ENCODE measurements around the gene TSC2. TPM values are rescaled to one million over a fixed set of nuclear protein-coding genes. Genes with fewer than 3 reads are reported as not detected.
"Not testable (repeated sequence)": the region's sequence is repeated elsewhere in the genome, so short reads cannot be mapped to it uniquely, and the experiment has no call there.

The TSC2 gene
- total RNA-seq, 1 donor from 2014 or later = 29.0 TPM

DNA sequence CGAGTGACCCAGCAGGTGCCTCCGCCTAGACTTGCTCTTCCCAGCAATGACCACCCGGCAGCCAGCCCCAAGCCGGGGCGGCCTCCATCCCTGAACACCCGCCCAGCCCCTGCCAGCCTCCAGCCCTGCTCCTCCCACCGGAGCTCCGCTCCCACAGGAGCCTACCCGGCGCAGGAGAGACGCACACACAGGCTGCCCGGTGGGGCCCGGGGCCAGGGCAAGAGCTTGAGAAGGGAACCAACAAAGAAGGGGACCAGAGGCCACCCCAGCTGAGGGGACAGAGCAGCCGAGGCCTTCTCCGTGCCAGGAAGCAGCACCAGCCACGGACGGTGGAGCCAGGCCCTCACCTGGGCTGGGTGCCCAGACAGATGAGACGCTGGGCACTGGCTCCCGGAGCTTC lies 74.1 kb downstream of the TSC2 start:
- DNase-seq (ENCODE audit: low read depth in 2 of 2) = no peak

DNA sequence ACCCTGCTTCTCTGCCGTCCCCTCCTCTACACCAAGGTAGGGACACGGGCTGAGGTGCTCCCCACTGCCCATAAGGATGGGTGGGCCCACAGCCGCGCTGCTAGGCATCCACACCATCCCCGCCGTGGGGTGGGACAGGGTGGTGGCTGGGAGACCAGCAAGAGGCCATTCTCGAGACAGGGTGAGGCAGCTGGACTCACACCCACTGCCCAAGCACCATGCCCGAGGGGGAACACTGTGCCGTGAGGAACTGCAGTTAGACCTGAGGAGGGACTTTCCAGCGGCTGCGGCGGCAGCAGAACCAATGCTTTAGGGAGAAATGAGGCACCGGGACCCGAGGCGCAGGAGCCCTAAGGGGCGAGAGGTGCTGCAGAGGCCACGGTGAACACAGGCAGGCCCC lies 74.6 kb downstream of the TSC2 start:
- no peak for DNase-seq (ENCODE audit: low read depth in 2 of 2)

DNA sequence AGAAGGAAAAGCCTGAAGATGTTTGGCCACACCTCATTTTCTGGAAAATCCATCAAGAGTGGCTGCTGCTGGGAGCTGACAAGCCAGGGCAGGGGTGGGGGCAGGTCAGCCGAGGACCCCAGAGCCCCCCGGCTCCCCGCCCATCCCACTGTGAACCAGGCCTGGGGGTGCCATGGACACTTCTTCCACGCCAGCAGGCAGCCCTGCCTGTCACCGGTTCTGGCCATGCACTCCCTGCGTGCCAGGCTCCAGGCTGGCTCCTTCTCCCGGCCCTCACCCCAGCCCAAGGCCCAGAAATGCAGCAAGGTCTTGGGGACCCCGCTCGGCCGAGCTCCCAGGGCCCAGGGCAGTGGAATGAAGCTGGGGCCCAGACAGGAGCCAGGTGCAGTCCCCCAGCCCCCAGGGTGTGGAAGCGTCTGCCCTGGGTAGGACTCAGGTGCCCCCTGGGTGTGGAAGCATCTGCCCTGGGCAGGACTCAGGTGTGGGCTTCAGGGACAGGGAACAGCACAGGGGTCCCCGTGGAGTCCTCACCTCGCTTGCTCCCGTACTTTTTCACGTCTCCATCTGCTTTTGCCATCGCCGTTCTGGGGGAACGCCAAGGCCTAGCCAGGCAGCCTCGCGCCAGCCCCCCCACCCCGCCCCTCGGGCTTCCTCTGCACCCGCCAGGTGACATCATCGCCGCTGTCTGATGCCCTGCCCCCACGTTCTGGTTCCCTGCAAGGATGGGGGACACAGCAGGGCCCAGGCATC lies 75.3 kb downstream of the TSC2 start:
- DNase-seq (ENCODE audit: low read depth in 2 of 2) = not testable (repeated sequence)

DNA sequence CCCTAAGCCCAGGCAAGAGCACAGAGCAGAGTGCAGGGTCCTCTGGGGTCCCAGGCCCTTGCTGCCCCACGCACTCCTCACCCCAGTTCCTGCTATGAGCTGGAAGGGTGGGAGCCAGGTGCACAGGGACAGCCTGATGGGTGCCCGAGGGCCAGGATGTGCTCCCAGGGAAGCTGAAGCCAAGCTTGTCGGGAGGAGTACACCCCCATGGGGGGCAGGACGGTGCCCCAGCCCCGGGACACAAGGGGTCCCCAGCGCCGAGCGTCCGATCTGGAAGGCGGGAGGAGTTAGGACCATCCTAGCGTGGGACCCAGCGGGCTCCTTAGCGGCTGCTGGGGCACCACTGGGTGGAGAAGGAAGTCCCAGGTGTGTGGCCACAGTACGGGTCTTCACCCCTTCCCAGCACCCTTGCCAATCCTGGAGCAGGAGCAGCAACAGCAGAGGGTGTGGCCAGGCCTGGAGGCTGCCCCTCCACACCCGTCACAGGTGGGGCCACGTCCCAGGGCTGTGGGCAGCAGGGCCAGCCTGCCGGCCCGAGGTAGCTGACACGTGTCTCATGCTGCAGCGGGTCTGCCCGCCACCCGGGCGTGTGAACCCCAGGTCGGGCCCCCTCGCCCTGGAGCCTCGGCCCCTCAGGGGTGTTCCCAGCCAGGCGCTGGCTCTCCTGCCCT lies 76.1 kb downstream of the TSC2 start:
- DNase-seq (ENCODE audit: low read depth in 2 of 2) = not testable (repeated sequence)

DNA sequence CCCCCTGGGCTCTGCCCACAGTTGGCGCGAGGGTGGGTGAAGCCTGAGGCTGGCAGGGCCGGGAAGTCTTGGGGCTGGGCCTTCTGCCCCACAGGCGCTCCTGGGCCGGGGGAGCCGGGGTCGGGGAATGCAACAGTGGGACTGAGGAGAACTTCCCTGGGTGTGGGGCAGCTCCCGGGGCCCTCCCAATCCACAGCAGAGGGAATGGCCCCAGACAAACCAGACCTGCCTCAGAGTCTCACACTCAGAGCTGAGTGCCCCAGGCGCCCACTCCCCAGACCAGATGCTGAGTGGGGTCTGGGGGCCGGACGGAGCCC lies 76.5 kb downstream of the TSC2 start:
- not testable (repeated sequence) for DNase-seq (ENCODE audit: low read depth in 2 of 2)

DNA sequence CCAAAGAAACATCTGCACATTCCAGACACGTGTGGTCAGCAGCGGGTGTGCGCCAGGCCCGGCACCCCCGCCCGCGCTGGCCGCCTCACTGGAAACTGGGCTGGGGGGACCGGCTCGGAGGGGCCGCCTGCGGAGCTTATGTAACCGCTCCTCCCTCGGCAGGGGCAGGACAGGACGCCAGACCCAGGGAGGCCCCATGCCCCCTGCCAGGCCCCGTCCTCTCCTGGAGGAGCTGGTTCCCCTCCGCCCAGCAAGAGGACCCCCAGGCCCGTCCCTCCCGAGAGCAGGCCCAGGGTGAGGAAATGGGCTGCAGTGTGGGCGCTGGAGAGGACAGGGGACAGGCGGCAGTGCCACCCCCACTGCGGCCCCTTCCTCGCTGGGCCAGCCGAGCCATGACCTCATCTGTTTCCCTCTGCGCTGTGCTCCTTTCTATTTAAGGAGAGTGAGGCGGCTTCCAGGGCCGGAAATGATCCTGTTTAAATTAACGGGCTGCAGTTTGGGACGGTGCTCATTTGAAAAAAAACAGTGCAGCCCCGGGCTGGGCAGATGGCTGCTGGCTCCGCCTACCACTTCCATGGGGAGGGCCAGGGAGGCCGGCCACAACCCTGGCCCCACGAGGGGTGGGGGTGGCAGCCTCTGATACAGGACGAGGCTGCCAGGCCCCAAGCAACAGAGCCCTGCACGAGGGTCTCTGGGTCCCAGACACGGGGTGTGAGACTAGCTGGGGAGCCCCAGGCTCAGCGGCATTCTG lies 77.1 kb downstream of the TSC2 start:
- peak; percentile 77 to 79 for DNase-seq (ENCODE audit: low read depth in 2 of 2)

DNA sequence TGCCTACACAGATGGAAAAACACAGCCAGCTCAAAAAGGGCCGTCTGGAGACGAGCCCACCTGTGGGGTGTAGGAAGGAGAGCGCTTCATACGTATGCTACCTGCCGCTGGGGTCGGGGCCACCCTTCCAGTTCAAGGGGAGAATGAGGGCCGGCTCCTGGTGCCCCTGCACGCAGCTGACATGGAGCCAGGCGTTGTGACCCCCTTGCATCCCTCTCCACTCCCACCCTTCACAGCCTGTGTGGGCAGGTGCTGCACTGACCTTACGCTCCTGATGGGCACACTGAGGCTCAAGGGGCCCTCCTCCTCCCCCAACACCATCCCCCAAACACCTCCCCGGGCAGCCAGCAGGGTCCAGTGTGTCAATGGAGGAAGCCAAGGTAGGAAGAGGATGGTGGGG lies 77.8 kb downstream of the TSC2 start:
- DNase-seq (ENCODE audit: low read depth in 2 of 2) = not testable (repeated sequence)

DNA sequence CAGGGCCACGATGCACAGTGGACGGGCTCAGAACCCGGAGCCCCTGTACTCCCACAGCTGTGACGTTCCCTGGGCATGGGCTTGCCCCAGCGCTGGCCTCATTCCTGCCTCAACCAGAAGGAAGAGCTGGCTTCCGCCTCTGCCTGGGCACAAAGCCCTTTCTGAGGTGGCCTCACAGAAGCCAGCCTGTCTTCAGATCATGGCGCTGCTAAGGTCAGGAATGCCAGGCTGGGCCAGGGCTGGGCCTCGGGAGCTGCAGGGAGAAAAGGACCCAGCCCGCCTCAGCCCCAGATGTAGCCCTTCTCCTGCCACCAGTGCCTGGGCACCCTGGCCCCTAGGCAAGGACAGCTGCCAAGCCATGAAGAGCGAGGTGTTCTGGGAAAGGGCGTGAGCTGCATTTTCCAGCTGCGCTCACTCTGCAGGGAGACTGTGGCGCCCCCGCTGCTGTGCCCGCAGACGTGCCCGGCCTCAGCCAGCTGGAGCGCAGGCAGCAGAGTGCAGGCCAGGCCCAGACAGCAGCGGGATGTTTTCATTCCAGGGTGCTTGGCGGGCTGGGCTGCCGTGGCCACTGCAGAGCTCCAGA lies 78.5 kb downstream of the TSC2 start:
- DNase-seq (ENCODE audit: low read depth in 2 of 2) = not testable (repeated sequence)

DNA sequence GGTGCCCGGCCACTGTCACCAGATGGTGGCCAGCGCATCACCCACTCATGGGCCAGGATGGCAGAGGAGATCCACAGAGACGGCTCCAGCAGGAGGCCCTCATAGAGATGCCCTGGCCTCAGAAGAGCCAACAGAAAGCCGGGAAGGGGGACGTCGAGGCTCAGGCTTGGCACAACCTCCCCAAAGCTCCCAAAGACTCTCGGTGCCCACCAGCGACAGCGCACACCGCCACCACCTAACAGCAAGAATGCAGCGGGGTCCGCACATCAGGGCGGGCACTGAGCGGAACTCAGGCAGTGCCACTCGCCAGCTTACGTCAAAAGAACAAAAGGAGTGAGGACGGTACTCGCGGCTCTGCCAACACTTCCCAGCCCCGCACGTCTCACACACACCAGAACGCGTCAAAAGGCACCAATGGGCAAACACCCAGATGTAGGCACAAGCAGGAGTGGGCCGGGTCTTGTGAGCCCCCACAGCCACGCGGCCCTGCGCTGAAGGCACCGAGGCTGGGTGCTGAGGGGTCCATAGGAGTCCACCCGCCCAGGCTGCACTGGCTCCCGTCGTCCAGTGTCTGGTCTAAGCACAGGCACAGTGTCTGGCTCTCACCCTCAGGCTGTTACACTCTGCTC lies 79.3 kb downstream of the TSC2 start:
- not testable (repeated sequence) for DNase-seq (ENCODE audit: low read depth in 2 of 2)

DNA sequence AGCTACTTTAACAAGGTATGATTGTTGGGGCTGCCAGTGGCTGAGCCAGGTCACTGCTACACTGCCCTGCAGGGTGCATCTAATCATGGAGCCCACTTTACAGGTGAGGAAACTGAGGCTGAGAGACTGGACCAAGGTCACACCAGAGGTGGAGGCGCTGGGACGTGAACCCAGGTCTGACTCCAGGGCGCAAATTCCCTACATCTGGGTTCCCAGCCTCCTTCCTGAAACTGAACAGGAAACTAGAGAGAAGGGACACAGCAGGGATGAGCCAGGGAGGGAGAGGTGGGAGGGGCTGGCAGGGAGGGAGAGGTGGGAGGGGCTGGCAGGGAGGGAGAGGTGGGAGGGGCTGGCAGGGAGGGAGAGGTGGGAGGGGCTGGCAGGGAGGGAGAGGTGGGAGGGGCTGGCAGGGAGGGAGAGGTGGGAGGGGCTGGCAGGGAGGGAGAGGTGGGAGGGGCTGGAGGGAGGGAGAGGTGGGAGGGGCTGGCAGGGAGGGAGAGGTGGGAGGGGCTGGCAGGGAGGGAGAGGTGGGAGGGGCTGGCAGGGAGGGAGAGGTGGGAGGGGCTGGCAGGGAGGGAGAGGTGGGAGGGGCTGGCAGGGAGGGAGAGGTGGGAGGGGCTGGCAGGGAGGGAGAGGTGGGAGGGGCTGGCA lies 80.0 kb downstream of the TSC2 start:
- peak; percentile 36 to 66 for DNase-seq (ENCODE audit: low read depth in 2 of 2)

DNA sequence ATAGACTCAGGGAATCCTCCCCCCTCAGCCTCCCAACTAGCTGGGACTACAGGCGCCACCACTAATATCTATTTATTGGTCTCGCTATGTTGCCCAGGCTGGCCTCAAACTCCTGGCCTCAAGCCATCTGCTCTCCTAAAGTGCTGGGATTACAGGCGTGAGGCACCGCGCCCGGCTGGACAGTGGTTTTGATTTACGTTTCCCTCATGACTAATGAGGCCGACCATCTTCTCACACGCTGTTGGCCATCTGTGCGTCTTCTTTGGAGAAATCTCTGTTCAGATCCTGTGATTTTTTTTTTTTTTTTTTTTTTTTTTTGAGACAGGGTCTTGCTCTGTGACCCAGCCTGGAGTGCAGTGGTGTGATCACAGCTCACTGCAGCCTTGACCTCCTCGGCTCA lies 81.5 kb downstream of the TSC2 start:
- DNase-seq (ENCODE audit: low read depth in 2 of 2) = not testable (repeated sequence)

DNA sequence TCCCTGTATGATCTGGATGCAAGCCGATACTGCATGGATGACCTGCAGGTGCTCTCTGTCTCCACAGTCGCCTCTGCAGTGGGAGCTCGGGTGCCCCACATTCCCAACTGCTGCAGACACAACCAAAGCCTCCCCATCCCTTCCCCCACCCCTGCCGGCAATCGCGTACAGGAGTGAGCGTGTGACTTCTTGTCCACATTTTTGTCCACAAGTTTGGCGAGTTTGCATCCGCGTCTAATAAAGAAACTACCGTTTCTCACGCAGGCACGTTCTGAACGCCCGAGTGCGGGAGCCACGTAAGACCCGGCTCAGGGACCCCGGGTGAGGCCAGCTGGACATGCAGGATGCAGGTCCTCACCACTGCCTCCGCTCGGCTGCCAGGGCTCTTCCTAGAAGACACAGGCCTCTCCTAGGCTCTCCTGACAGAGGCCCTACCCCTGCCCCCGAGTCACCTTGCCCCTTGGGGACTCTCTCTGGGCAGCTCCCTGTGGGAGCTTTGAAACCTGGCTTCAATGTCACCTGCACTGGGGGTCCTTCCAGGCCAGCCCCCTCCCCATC lies 82.2 kb downstream of the TSC2 start:
- not testable (repeated sequence) for DNase-seq (ENCODE audit: low read depth in 2 of 2)

DNA sequence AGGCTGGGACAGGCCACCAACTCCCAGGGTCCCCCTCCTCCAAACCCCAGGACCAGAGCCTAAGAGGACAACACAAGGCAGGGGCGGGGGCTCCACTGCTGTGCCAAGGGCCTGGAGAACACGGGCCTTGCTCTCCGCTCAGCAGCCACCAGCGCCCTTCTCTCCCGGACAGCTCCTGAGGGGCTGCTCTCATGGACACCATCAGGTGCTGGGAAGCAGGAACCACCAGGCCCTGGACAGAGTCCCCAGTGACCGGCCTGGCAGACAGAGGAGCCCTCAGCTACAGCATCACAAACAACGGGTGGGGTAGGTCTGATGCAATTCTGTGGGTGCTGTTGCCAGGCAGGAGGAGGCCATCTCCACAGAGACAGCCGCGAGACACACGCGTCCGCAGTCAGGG lies 86.0 kb downstream of the TSC2 start:
- DNase-seq (ENCODE audit: low read depth in 2 of 2) = not testable (repeated sequence)

DNA sequence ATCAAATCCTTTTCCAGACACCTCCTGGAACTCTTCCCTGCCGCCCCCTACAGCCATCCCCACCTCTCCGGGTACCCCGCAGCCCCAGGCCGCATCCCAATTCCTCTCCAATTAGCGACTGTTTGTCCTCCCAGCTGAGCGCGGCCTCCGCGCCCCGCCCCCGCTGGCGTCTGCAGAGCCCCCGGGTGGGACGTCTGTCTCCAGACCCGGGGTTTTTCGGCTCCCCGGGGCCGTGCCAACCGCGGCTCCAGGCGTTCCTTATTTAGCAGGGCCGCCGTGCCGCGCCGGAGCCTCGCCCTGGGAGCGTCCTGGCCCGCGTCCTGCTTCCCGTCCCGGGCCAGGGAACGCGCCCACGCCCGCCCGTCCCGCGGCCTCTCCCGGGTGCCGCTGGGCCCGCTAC lies 87.3 kb downstream of the TSC2 start:
- DNase-seq (ENCODE audit: low read depth in 2 of 2) = peak in 1 of 2 donors; percentile 15

DNA sequence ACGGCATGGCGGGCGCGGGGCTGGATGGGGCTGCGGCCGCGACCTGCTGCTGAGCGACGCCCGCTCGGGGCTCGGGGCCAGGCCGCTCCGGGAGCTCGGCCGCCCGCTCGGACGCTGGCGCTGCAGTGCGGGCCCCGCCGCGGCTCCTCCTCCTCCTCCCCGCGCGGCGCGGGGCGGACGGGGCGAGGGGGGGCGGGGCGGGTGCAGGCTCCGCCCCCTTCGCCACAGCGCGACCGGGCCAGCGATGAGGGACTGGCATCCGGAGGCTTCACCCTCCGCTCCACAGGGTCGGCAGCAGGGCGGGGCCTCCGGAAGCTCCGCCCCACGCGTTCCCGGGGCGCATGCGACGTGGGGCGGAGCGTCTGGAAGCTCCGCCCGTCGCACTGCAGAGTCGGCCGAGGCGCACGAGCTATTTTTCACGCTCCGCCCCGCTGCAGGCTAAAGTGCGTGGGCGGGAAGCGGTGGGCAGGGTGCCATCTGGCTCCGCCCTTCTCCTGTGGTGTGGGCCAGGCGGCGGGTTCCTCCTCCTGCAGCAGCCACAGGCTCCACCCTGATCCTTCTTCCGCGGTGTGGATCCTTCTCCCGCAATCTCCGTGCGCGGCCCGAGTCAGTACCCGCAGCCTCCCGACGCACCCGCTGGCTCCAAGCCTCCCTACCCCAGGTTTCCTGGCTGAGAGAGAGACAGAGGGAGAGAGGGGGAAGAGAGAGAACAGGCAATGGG lies 88.1 kb downstream of the TSC2 start, which contains the start of gene PKD1:
Gene PKD1 (minus strand): TSS at position 129 of the 721 bp plus-strand sequence. CDS start 209 bp downstream, outside the sequence.
- peak; percentile 94 to 95 for DNase-seq (ENCODE audit: low read depth in 2 of 2)

Other genes starting within 250 kb of the TSC2 start
- gene HAGH, start 221.2 kb upstream of the TSC2 start, total RNA-seq = 58.2 and 71.8 TPM in 2 replicates
- gene FAHD1, start 220.8 kb upstream of the TSC2 start, total RNA-seq = 74.3 and 81.7 TPM in 2 replicates
- not detected in 2 replicates for gene MEIOB, start 175.8 kb upstream of the TSC2 start, total RNA-seq
- not detected in 2 replicates for gene HS3ST6, start 129.6 kb upstream of the TSC2 start, total RNA-seq
- 8.3 and 11.9 TPM in 2 replicates for gene MSRB1, start 104.8 kb upstream of the TSC2 start, total RNA-seq
- gene RPL3L, start 93.3 kb upstream of the TSC2 start, total RNA-seq = not detected in 2 replicates
- 113 and 126 TPM in 2 replicates for gene NDUFB10, start 88.4 kb upstream of the TSC2 start, total RNA-seq
- gene RPS2, start 83.2 kb upstream of the TSC2 start, total RNA-seq = 2,011 and 3,024 TPM in 2 replicates
- not detected in 2 replicates for gene RNF151, start 81.1 kb upstream of the TSC2 start, total RNA-seq
- 20.5 and 21.2 TPM in 2 replicates for gene TBL3, start 75.9 kb upstream of the TSC2 start, total RNA-seq
- gene NOXO1, start 66.5 kb upstream of the TSC2 start, total RNA-seq = under 0.01 TPM in 2 replicates
- 8.1 and 8.5 TPM in 2 replicates for gene GFER, start 63.8 kb upstream of the TSC2 start, total RNA-seq
- 0.40 and 2.0 TPM in 2 replicates for gene SYNGR3, start 58.0 kb upstream of the TSC2 start, total RNA-seq
- 8.9 and 9.7 TPM in 2 replicates for gene ZNF598, start 38.2 kb upstream of the TSC2 start, total RNA-seq
- 0.44 and 0.60 TPM in 2 replicates for gene NPW, start 28.2 kb upstream of the TSC2 start, total RNA-seq
- 42.1 and 47.6 TPM in 2 replicates for gene NHERF2, start 21.1 kb upstream of the TSC2 start, total RNA-seq
- gene NTHL1, start 151 bp upstream of the TSC2 start, total RNA-seq = 22.8 and 31.2 TPM in 2 replicates
- gene PKD1, start 87.9 kb downstream of the TSC2 start, total RNA-seq = 18.5 and 31.5 TPM in 2 replicates
- 0.20 and 0.65 TPM in 2 replicates for gene RAB26, start 100.6 kb downstream of the TSC2 start, total RNA-seq
- 60.8 and 63.9 TPM in 2 replicates for gene TRAF7, start 107.8 kb downstream of the TSC2 start, total RNA-seq
- gene CASKIN1, start 148.6 kb downstream of the TSC2 start, total RNA-seq = under 0.01 TPM in 2 replicates
- 13.5 and 13.7 TPM in 2 replicates for gene MLST8, start 157.5 kb downstream of the TSC2 start, total RNA-seq
- 0.44 and 2.2 TPM in 2 replicates for gene BRICD5, start 162.9 kb downstream of the TSC2 start, total RNA-seq
- gene PGP, start 166.9 kb downstream of the TSC2 start, total RNA-seq = 10.0 and 11.5 TPM in 2 replicates
- gene E4F1, start 175.6 kb downstream of the TSC2 start, total RNA-seq = 16.1 and 20.8 TPM in 2 replicates
- 0.22 and 0.40 TPM in 2 replicates for gene DNASE1L2, start 188.5 kb downstream of the TSC2 start, total RNA-seq
- 23.5 and 29.6 TPM in 2 replicates for gene ECI1, start 203.6 kb downstream of the TSC2 start, total RNA-seq
- 33.6 and 45.4 TPM in 2 replicates for gene RNPS1, start 220.1 kb downstream of the TSC2 start, total RNA-seq

All from lung microvascular endothelial cell (primary cell).